ES-I3 (cell line): ENCODE measurements around the gene NKAIN2.

ENCODE experiments used
- H3K36me3 ChIP-seq: 2 replicates; pipeline ENCODE4 v1.6.1; 2013; ENCODE audit warnings: mild to moderate bottlenecking, low read length, control low read depth, moderate library complexity; ENCODE audit not compliant: insufficient read depth
- H3K4me1 ChIP-seq: 2 replicates; pipeline ENCODE4 v1.6.1; 2013; ENCODE audit warnings: mild to moderate bottlenecking, control low read depth, low read length; ENCODE audit not compliant: insufficient read depth
- H3K9ac ChIP-seq: 2 replicates; pipeline ENCODE4 v1.6.1; 2013; ENCODE audit warnings: low read depth, mild to moderate bottlenecking, low read length, moderate library complexity
- H3K9me3 ChIP-seq: 2 replicates; pipeline ENCODE4 v1.6.1; 2013; ENCODE audit warnings: mild to moderate bottlenecking, low read length, moderate library complexity; ENCODE audit not compliant: control insufficient read depth, insufficient read depth

Gene NKAIN2

DNA sequence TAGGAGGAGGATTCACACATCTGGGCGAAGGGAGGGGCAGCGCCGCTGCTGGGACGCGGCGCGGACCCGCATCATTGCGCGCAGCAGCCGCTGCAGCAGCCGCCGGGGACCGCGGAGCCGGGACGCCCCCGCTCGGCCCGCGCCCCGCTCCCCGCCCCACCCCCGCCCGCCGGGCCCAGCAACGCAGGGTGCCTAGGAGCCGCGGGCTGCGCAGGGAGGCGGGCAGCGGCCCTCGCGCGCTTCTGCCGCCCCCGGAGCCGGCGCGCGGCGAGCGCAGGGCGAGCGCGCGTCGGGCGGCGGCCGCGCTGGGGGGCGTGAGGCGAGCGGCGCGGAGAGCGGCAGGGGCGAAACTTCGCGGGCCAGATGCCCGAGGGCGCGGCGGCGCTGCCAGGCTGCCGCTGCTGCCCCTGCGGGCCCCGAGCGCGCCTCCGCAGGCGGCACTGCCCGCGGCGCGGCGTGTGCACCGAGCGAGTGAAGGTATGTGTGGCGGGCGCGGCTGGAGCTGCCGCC, at the start of gene NKAIN2:
Gene NKAIN2, plus strand, starts transcription at position 362 of the 510 bp plus-strand sequence.
- Histone ChIP-seq H3K36me3 (no peaks in the 10 kb centered on the region), H3K9ac (peak within 1 kb of the TSS; percentile 57; the same call in 1 of the 2 replicates), H3K9me3 (no peaks in the 10 kb centered on the region), H3K4me1 (no peaks in the 10 kb centered on the region)

DNA sequence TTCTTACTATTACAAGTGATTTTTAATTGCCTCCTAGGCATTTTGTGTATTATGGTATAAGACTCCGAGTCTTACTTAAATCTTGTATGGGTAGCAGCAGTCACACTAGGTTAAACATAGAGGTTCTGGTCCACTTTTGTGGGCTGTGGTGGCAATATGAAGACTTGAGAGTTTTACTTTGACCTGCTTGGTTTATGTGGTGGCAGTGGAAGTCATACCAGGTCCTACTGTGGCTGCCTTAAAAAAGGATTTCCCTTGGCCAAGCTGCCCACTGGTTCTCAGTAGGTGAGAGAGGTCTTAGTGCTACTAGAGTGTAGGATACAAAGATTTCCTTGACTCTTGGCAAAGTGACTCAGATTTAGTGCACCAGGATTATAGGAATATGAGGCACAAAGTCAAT, 44.2 kb upstream of the NKAIN2 start:
- no peaks in the 10 kb centered on the region for H3K36me3 ChIP-seq
- H3K4me1 ChIP-seq: peaks cover 2% of the 10 kb centered on the region; the same call in 1 of the 2 replicates
- no peak overlapping the region for H3K9ac ChIP-seq
- H3K9me3 ChIP-seq: no peaks in the 10 kb centered on the region

DNA sequence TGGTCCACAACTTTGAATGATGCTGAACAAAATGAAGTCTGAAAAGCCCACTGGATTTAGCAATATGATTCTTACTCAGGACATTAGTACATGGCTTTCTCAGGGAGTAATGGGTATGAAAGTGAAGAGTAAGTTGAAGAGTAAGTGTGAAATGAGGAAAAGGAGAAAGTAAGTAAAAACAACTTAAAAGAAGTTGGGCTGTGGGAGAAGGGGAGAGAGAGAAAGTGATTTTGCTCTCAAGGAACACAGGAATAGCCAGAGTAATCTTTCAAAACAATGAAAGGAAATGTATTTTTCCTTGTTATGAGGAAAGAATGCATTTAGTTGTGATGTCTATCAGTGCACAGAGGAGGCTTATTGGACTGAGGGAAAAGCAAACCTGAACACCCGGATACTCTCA, 39.8 kb upstream of the NKAIN2 start:
- H3K9ac ChIP-seq: no peak overlapping the region
- H3K4me1 ChIP-seq: peaks cover 14% of the 10 kb centered on the region
- H3K36me3 ChIP-seq: no peaks in the 10 kb centered on the region
- H3K9me3 ChIP-seq: no peaks in the 10 kb centered on the region

DNA sequence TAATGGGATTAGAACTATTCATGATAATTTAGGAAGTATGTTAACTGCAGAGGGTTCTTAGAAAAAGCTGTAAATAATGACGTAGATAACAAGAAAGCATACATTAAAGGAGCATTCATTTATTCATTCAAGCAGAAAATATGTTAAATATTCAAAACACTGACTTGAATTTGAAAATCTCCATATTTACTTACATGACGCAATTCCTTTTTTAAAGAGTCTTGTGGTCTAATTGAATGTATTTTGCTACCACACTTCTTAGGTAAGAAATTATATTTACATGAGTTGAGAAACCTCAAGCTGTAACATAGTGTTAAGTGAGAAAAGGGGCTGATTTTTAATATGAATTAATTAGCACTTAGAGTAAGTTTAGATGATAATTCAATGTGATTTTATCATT, 38.9 kb upstream of the NKAIN2 start:
- H3K9ac ChIP-seq: no peak overlapping the region
- H3K4me1 ChIP-seq: peaks cover 19% of the 10 kb centered on the region
- no peaks in the 10 kb centered on the region for H3K36me3 ChIP-seq
- no peaks in the 10 kb centered on the region for H3K9me3 ChIP-seq

- Histone ChIP-seq H3K9ac (no peak overlapping the region), H3K9me3 (no peaks in the 10 kb centered on the region), H3K4me1 (peaks cover 36% of the 10 kb centered on the region), H3K36me3 (no peaks in the 10 kb centered on the region)
Observed at GRCh38 chr6:123768921-123769320, 34.7 kb upstream of the NKAIN2 start.

GRCh38 chr6:123769431-123769830, 34.2 kb upstream of the NKAIN2 start:
- Histone ChIP-seq H3K9ac (no peak overlapping the region), H3K9me3 (no peaks in the 10 kb centered on the region), H3K4me1 (peaks cover 34% of the 10 kb centered on the region), H3K36me3 (no peaks in the 10 kb centered on the region)

- Histone ChIP-seq H3K9ac (no peak overlapping the region), H3K4me1 (peaks cover 39% of the 10 kb centered on the region), H3K9me3 (no peaks in the 10 kb centered on the region), H3K36me3 (no peaks in the 10 kb centered on the region)
Observed at GRCh38 chr6:123770247-123770949, 33.3 kb upstream of the NKAIN2 start.

DNA sequence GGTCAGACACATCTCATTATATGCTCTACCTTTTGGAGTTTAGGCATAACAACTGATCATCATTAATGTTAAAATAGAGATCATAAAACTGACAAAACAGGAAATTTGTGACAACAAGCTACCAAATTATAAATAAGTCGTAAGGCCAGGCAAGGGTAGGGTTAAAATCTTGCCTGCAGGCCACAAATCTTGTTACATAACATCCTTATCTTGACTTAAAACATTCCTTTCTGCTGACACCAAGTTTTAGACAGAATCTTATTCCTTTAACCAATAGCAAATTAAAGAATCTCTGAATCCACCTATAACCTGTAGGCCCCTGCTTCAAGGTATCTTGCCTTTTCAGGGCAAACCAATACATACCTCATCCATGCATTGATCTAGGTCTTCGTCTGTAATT, 32.5 kb upstream of the NKAIN2 start:
- Histone ChIP-seq H3K9ac (no peak overlapping the region), H3K36me3 (no peaks in the 10 kb centered on the region), H3K4me1 (peaks cover 39% of the 10 kb centered on the region), H3K9me3 (no peaks in the 10 kb centered on the region)

DNA sequence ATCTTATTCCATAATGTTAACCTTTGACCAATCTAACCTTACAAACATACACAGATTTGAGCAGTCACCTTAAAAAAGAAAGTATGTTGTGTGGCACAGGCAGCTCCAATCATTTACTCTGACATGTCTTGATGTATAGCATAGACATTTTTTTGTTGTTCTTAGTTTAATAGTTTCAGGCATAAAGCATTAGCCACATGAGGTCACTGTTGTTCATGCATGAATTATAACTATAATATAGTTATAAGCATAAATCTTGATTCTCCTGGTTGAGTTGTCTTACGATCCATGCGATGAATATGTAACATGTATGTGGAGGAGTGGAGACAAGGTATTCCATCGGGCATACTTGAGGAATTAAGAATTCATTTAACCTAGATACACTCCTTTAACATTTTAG, 26.1 kb upstream of the NKAIN2 start:
- Histone ChIP-seq H3K9me3 (no peaks in the 10 kb centered on the region), H3K4me1 (peaks cover 6% of the 10 kb centered on the region; the same call in 1 of the 2 replicates), H3K36me3 (no peaks in the 10 kb centered on the region), H3K9ac (no peak overlapping the region)

DNA sequence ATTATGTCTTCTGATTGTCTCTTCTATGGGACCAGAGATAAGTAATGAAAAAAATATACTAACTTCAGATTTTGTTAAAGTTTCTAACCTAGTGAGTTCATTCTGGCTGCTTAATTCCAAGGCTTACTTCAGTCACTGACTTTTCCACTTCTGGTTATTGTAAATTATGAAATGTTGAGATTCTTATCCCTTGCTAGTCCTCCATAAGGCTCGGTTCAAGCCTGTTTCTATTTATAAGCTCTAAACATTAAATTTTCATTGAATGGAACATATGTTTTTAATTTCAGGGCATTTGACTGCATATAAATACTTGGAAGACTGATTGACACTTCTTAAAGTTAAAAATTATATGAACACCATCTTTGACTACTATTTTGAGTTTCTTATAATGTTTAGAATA, 23.6 kb upstream of the NKAIN2 start:
- H3K9ac ChIP-seq: no peak overlapping the region
- no peaks in the 10 kb centered on the region for H3K36me3 ChIP-seq
- H3K4me1 ChIP-seq: peaks cover 3% of the 10 kb centered on the region; the same call in 1 of the 2 replicates
- no peaks in the 10 kb centered on the region for H3K9me3 ChIP-seq

- no peaks in the 10 kb centered on the region for H3K36me3 ChIP-seq
- peaks cover 2% of the 10 kb centered on the region; the same call in 1 of the 2 replicates for H3K4me1 ChIP-seq
- H3K9me3 ChIP-seq: no peaks in the 10 kb centered on the region
- H3K9ac ChIP-seq: no peak overlapping the region
Observed at GRCh38 chr6:123784330-123784729, 19.3 kb upstream of the NKAIN2 start.

DNA sequence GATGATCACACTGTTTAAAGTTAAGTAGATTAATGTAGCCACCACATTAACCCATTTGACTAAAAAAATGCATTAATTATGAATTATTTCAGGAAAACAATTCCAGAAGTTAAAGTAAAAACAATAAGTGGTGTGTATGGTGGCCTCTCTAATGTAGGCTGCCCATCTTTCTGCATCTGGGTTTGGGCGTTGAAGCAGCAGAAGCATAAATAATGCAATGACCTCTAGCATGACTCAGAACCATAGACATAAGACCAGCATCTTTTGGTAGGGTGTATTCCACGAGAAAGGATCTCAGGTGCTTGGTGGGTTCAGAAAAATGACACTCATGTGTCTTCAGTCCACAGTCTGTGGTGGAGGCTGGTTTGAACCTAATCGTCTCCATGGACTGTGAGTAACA, 18.6 kb upstream of the NKAIN2 start:
- no peak overlapping the region for H3K9ac ChIP-seq
- H3K9me3 ChIP-seq: no peaks in the 10 kb centered on the region
- H3K4me1 ChIP-seq: peaks cover 4% of the 10 kb centered on the region; the same call in 1 of the 2 replicates
- no peaks in the 10 kb centered on the region for H3K36me3 ChIP-seq

DNA sequence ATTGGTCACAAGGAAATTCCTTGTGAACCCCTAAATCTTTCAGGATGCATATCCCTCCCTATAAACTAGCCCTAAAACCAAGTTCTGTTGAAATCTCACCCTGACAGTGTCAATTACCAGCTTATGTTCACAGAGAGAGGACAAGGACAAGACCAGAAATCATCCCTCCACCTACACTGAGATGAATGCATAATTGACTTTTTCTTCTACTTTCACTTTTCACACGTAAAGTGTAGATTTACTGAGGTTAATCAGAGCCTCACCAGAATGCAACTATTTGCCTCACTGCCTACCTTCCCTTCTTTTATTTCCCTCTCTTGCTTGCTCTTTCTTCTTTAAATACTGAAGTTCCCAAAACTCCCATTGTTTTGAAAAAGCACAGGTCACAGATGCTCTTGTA, 15.3 kb upstream of the NKAIN2 start:
- no peaks in the 10 kb centered on the region for H3K36me3 ChIP-seq
- no peaks in the 10 kb centered on the region for H3K9me3 ChIP-seq
- no peak overlapping the region for H3K9ac ChIP-seq
- peaks cover 4% of the 10 kb centered on the region; the same call in 1 of the 2 replicates for H3K4me1 ChIP-seq

- H3K4me1 ChIP-seq: peaks cover 4% of the 10 kb centered on the region; the same call in 1 of the 2 replicates
- H3K36me3 ChIP-seq: no peaks in the 10 kb centered on the region; the same call in 1 of the 2 replicates
- no peaks in the 10 kb centered on the region for H3K9me3 ChIP-seq
- H3K9ac ChIP-seq: no peak overlapping the region
Observed at GRCh38 chr6:123794190-123794589, 9.5 kb upstream of the NKAIN2 start.

DNA sequence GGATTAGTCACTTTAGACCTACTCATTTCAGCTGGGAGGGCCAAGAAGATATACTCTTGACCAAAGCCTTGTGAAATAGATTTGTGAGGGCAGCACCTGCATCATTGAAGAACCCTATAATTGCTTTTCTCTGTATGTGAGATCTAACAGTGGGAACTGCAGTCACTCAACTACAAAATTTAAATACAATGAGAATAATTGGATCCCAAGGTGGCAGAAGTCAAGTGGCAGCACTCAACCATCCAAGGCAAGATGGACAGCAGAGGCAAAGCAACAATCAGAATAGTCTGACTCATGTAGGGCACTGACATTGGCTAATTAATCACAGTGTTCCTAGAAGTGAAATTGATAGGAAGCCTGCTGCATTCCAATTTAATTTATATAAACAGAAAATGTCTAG, 8.9 kb upstream of the NKAIN2 start:
- Histone ChIP-seq H3K9me3 (no peaks in the 10 kb centered on the region), H3K9ac (no peak overlapping the region), H3K4me1 (no peaks in the 10 kb centered on the region), H3K36me3 (no peaks in the 10 kb centered on the region; the same call in 1 of the 2 replicates)
